Activated CD8-positive, alpha-beta memory T cell treated with anti-CD3 and anti-CD28 coated beads for 4 hours (primary cell): ENCODE measurements around the gene CNPY3.
"Not testable (repeated sequence)": the region's sequence is repeated elsewhere in the genome, so short reads cannot be mapped to it uniquely, and the experiment has no call there.

Source experiments
- DNase-seq, 2 donors: peaks; one replicate each; pipeline ENCODE4 v3.0.0-alpha.2; 2020; ENCODE audit warnings: low read depth in 2 of 2

CNPY3 gene

DNA sequence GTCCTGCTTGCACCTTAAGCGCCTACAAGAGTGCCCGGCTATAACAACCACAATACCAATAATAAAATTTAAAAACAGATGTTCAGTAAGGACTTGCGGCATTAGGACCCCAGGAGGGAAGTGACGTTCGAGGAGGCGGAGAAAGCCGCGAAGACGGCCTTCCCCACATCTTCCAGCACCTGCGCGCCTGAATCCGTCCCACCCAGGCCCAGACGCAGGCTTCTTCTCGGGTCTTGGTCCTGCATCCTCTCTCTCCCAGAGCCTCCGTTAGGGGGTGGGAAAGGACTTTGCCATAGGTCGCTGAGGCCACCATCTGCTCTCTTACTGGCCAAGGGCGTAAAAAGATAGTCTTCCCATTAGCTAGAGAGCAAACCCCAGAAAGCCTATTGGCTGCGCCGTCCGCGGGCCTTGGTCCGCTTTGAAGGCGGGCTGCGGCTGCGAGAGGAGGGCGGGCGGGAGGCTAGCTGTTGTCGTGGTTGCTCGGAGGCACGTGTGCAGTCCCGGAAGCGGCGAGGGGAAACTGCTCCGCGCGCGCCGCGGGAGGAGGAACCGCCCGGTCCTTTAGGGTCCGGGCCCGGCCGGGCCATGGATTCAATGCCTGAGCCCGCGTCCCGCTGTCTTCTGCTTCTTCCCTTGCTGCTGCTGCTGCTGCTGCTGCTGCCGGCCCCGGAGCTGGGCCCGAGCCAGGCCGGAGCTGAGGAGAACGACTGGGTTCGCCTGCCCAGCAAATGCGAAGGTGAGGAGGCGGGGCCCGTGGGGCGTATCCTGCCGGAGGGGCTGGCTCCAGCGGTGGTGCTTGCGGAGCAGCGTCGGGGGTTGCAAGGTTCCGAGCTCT lies at the start of gene CNPY3:
Gene CNPY3 (plus strand): TSS at position 495 of the 835 bp plus-strand sequence. CDS start 91 bp downstream, at position 586.
- DNase-seq: peak; percentile 80 to 85

DNA sequence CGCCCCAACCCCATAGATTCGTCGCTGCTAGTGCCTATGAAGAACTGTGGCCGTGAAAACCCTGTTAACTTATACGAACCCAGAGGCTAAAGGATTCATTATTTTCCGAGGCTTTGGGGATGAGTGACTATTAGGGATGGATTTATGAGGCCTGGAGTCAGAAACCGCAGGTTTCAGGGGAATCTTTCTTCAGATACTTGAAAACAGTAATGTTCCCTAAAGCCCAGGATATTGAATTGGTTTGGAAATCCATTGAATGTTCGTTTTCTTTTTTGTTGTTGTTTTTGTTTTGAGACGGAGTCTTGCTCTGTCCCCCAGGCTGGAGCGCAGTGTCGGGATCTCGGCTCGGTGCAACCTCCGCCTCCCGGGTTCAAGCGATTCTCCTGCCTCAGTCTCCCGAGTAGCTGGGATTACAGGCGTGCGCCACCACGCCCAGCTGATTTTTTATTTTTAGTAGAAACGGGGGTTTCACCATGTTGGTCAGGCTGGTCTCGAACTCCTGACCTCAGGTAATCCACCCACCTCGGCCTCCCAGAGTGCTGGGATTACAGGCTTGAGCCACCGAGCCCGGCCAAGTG lies 49.0 kb upstream of the CNPY3 start:
- not testable (repeated sequence) for DNase-seq

DNA sequence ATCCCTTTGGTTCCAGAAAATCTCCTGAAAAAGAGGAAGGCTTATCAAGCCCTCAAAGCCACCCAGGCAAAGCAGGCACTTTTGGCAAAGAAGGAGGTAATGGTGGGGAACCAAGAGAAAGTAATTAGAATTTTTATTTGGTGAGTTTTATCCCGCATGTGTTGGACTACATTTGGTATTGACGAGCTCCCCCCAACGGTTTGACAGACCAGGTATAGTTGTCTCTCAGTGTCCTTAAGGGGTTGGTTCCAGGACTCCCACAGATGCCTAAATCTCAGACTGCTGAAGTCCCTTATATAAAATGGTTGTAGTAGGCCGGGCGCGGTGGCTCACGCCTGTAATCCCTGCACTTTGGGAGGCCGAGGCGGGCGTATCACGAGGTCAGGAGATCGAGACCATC lies 48.4 kb upstream of the CNPY3 start:
- DNase-seq: not testable (repeated sequence)

DNA sequence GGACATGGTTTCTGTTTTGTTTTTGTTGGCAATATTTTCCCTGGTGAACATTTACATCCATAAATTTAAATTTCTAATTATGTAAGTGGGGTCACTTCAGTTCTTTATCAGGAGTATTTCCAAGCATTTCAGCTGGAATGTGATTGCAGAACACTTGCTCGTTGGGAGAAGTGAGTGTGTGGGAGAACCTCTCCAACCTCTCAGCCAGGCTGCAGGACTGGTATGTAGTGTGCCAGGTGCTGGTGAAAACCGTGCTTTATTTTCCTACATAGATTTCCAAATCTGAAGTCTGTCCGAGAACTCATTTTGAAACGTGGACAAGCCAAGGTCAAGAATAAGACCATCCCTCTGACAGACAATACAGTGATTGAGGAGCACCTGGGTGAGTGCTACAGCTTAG lies 43.6 kb upstream of the CNPY3 start:
- no peak for DNase-seq

DNA sequence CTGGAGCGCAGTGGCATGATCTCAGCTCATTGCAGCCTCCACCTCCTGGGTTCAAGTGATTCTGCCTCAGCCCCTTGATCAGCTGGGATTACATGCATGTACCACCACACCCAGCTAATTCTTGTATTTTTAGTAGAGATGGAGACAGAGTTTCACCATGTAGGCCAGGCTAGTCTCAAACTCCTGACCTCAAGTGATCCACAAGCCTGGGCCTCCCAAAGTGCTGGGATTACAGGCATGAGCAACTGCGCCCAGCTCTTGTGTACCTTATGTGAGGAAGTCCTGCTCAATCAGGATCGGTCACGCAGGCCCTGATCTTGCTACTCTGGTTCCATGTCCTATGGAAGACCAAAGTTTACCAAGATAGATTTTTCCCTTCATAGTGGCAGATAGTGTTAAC lies 41.1 kb upstream of the CNPY3 start:
- not testable (repeated sequence) for DNase-seq

DNA sequence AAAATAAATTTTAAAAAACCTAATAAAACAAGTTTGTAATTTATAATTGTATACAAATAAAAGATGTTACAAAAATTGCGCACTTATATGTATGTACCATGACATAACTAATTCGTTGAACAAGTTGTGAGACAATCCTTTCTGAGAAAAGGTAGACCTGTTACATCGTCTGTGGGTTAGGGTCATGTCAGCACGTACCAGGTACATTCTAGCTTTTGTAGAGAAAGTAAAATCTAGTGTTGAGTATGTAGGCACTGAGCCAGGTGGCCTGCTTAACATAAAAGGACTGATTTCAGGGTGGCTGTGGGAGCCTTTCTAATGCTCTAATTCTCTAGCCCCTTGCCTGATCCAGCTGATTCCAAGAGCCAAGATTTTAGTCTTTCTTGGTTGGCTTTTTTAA lies 39.5 kb upstream of the CNPY3 start:
- no peak for DNase-seq

DNA sequence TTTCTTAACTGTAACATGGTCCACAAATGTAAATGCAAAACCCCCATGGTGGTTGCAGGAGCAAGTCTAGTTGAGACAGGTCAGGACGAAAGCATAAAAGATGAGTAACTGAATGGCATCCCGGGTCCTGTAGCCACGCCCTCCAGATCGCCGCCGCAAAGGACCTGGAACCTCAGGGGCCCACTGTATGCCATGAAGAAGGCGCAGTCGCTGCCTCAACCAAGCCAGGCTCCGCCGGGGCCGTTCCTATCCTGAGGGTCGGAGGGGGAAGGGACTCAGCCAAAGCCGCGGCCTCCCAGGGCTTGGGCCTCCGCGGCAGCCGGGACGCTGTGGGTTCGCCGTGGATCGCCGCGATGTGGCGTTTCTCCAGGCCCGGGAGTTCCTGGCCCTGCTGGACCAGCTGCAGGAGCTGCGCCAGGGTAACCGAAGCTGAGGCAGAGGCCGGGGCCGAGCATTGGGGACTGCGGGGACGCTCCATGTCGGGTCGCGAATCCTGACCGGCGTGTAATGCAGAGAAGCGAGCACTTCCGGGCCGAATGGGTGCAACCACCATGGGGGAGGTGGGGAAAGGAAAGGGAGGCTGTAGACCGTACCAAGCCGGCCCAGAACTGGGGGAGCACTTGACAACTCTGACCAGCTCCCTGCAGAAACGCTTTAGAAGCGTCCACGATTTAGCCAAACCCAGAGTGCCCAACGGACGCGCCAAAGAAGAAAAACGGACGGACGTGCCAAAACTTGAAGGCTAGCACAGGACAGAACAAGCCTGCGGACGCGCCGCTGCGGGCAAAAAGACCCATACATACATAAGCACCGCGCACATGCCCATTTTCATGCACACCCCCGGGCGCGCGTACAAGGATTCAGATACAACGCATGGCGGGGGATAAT lies 38.7 kb upstream of the CNPY3 start:
- peak; percentile 71 to 80 for DNase-seq

DNA sequence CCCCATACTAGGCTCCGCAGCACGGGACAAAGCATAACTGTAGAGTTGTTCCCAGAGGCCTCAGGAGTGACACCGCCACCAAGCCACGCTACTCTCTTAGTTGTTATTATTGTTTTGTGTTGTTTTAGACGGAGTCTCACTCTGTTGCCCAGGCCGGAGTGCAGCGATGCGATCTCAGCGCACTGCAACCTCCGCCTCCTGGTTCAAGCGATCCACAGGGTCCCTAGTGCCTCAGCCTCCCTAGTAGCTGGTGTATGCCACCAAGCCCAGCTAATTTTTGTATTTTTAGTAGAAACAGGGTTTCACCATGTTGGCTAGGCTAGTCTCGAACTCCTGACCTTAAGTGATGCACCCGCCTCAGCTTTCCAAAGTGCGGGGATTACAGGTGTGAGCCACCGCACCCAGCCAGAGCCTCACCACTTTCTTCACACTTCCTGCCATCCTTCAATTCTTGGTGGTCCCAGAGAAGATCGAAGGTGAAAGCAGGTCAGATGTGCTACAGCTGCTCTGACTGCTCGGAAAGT lies 38.0 kb upstream of the CNPY3 start:
- no peak for DNase-seq

DNA sequence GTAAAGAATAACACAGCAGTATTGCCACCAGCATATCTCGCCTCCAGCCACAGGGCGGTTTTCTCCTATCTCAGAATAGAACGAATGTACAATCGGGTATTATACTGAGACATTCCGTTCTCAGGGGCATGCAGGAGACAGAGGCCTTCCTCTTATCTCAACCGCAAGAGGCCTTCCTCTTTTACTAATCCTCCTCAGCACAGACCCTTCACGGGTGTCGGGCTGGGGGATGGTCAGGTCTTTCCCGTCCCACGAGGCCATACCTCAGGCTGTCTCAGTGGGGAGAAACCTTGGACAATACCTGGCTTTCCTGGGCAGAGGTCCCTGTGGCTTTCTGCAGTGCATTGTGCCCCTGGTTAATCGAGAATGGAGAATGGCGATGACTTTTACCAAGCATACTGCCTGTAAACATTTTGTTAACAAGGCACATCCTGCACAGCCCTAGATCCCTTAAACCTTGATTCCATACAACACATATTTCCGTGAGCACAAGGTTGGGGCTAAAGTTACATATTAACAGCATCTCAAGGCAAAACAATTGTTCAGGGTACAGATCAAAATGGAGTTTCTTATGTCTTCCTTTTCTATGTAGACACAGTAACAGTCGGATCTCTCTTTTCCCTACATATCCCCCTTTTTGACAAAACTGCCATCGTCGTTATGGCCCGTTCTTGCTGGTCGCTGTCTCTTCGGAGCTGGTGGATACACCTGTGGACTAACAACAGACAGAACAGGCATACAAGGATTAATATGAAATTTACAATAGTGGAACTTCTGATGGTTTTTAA lies 35.0 kb upstream of the CNPY3 start:
- DNase-seq: not testable (repeated sequence)

DNA sequence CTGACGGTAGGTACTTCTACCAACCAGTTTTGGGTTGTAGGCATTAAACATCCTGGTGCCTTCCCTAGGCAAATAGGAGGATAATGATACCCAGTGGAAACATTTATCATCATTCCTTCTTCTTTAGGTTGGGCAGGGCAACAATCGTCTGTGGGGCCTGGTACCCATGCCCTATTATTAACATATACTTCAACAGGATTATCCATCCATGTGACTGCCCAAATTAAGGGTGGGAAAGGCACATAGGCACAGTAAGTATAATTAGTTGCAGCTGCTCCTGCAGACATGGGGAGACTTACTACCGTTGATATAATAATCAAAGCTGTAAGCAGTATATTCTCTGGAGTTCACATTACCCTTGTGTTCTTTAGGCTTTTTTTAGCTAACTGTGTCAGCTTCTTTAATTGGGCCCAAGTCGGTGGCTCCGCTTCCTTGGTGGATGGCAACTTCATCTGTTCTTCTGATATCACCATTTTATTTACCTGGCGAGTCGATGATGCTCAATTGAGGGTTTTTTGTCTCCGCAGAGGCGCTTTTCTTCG lies 33.0 kb upstream of the CNPY3 start:
- DNase-seq: no peak

DNA sequence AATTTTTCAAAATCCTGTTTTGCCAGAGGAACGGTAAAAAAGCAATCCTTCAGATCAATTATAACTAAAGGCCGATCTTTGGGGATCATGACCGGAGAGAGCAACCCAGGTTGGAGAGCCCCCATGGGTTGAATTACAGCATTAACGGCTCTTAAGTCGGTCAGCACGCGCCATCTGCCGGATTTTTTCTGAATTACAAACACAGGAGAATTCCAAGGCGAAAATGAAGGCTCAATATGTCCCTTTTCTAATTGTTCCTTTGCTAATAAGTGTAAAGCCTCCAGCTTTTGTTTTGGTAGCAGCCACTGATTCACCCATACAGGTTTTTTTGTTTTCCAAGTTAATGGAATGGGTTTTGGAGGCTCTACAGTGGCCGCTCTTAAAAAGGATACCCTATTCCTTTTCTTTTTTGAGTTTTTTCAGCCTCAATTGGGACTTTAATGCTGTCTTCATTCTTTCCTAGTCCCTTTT lies 30.4 kb upstream of the CNPY3 start:
- peak; percentile 56 to 57 for DNase-seq

DNA sequence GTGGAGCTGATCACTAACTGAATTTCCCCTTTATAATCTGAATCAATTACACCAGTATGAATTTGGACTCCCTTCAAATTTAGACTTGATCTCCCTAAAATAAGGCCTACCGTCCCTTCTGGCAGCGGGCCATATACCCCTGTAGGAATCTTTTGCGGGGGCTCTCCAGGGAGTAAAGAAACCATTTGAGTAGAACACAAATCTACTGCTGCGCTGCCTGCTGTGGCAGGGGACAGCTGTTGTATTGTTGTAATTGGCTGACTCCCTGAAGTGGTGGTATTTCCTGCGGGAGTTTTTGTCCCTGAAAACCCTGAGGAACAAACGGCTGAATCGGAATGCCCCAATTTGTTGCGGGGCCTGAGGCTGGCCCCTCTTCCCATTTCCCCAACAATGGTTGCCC lies 29.4 kb upstream of the CNPY3 start:
- DNase-seq: no peak

DNA sequence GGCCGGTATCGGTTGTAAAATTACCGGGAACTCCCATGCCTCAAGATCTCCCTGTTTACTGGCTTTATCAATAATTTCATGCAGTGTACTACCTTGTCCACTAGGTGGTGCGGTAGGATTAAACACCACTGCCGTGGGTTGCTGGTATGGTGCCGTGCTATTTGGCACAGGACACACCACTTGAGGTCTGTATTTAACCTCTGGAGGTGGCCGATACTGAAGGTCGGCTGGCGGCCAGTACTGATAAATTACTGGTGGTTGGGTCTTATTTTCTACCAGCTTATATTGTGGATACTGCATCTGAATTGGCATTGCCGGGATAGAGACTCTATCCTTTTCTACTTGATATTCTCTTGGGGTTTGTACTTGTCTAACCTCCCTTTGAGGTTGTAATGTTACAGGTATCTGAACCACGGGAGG lies 27.7 kb upstream of the CNPY3 start:
- peak in 1 of 2 donors; percentile 42 for DNase-seq

DNA sequence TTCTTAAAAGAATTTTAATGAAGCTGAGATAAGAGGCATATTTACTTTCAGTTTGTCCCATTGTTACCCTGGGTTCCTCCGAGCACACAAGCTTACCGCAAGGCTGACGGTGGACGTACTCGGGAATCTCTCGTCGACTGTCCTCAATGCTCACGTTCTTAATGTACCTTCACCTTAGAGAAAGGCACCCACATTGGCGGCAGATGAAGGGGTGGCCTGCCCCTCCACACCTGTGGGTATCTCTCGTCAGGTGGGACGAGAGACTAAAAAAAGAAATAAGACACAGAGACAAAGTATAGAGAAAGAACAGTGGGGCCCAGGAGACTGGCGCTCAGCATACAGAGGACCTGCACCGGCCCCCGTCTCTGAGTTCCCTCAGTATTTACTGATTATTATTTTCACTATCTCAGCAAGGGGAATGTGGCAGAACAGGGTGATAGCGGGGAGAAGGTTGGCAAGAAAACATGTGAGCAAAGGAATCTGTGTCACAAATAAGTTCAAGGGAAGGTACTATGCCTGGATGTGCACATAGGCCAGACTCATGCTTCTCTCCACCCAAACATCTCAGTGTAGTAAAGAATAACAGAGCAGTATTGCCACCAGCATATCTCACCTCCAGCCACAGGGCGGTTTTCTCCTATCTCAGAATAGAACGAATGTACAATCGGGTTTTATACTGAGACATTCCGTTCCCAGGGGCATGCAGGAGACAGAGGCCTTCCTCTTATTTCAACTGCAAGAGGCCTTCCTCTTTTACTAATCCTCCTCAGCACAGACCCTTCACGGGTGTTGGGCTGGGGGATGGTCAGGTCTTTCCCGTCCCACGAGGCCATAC lies 26.6 kb upstream of the CNPY3 start:
- DNase-seq: not testable (repeated sequence)

DNA sequence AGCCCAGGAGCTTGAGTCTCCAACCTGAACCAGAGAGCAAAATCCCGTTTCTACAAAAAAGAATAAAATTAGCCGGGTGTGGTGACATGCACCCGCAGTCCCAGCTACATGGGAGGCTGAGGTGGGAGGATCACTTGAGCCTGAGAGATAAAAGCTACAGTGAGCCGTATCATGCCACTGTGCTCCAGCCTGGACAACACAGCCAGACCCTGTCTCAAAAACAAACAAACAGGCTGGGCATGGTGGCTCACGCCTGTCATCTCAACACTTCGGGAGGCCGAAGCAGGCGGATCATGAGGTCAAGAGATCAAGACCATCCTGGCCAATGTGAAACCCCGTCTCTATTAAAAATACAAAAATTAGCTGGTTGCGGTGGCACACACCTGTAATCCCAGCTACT lies 24.8 kb upstream of the CNPY3 start:
- DNase-seq: no peak

DNA sequence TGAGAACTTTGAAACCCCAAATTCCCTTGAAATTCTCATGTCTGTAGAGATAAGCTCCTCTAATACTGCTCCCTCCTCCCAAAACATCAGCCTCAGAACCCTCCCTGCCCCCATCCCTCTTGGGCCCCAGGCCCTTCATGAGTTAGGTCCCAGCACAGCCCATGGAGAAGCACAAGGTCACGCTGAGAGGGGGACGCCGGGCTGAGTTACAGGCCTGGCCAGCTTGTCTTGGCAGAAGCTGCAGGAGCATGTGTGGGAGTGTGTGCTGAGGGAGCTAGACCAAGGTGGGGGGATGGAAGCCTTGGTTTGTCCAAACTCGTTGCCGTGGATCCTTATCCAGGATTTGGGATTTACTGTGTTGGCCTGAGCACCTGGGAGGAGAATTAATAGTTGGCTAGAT lies 21.9 kb upstream of the CNPY3 start:
- DNase-seq: no peak

DNA sequence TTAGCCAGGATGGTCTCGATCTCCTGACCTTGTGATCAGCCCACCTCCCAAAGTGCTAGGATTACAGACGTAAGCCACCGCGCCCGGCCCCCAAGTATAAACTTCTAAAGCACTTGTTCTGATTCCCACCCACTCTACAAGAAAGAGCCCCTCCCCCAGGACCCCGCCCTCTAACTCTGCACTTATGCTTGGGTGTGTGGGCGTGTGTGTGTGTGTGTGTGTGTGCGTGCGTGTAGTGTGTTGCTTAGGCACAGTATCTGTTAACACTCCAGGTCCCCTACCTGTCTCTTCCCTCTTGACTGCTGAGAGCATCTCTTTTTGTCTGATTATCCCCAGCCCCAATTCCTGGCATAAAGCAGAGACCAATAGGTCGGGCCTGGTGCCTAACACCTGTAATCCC lies 19.4 kb upstream of the CNPY3 start:
- no peak for DNase-seq

DNA sequence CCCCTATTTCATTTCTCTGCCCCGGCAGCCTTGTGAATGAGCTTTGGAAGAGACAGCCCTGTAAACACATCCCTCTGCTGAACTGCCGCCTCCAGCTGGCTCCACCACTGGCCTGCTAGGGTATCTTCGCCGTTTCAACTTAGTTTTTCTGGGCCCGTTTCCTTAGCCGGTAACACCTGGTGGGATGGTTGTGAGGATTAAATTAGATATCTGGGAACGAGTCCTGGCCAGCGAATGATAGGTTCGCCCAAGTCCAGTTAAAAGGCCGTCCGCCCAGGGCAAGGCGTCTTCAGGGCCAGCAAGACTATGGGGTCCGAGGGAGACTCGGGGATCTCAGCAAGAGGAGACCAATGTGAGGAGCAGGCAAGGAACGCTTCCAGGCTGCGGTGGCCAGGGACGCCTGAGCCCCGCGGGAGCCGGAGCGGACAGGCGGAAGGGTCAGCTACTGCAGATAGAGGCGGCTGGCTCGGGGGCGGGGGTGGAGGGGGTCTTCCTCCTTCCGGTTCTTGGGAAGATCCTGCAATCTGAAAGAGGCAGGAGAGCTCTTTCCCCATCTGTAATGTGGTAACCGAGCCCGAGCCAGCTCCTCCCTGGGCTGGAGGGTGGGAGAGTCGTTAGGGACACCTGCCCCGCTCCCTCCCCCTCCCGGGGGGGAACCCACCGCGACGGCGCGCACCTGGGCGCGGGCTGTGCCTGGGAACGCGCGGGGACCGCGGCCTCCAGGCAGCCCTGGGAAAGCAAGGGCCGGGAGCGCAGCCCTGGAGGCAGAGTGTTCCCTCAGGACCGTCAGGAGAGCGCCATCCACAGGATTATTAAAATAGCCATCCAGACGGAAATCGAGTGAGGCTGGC lies 17.9 kb upstream of the CNPY3 start:
- DNase-seq: no peak

DNA sequence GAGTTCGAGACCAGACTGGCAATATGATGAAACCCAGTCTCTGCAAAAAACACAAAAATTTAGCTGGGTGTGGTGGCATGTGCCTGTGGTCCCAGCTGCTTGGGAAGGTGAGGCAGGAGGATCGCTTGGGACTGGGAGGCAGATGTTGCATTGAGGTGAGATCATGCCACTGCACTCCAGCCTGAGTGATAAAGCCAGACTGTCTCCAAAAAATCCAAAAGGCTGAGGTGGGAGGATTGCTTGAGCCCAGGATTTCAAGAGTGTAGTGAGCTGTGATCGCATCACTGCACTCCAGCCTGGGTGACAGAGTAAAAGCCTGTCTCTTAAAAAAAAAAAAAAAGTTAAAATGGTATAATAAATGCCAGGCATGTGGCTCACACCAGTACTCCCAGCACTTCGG lies 14.7 kb upstream of the CNPY3 start:
- no peak for DNase-seq
